IMR-90 (cell line): ENCODE measurements around the gene HOXB9. TPM values are rescaled to one million over a fixed set of nuclear protein-coding genes. Genes with fewer than 3 reads are reported as not detected.

Experiments used
- ATAC-seq: fragments of 200-7000 bp; cut with Tn5 transposase; 2 replicates; pipeline ENCODE4 v1.9.1; 2020; ENCODE audit warnings: low read depth, mild to moderate bottlenecking, moderate library complexity
- BruUV-seq: library from RNA; stranded (reverse); fragments of 400-500 nt; replicated peaks from 2 replicates; lab custom pipeline; 2021; lab: Mats Ljungman, UMichigan
- CTCF ChIA-PET: fragments of 300-600 bp; formaldehyde crosslinking; extraction: SDS; loops from one replicate; lab custom pipeline; 2021; ENCODE audit warnings: antibody characterized with exemption; lab: Yijun Ruan, JAX
- POLR2A ChIA-PET: fragments of 300-600 bp; sonication (Branson Sonifier 250); formaldehyde crosslinking; loops from one replicate; lab custom pipeline; 2022; ENCODE audit warnings: antibody characterized with exemption; ENCODE audit not compliant: unreplicated experiment; lab: Charles Lee
- DNase-seq: peaks from one replicate; pipeline ENCODE4 v3.0.0; 2013
- H2AFZ ChIP-seq: replicated peaks from 2 replicates; pipeline ENCODE3; 2013; ENCODE audit warnings: low read length, mild to moderate bottlenecking; ENCODE audit not compliant: poor library complexity
- H2AK5ac ChIP-seq: 2 replicates; pipeline ENCODE4 v1.6.1; 2013; ENCODE audit warnings: low read depth, low read length, inconsistent platforms
- H2AK9ac ChIP-seq: replicated peaks from 2 replicates; pipeline ENCODE3; 2013; ENCODE audit warnings: mild to moderate bottlenecking, low read depth, low read length, moderate library complexity; ENCODE audit not compliant: poor library complexity
- H2BK120ac ChIP-seq: 2 replicates; pipeline ENCODE4 v1.6.1; 2013; ENCODE audit warnings: low read depth, low read length, inconsistent platforms
- H2BK15ac ChIP-seq: 3 replicates; pipeline ENCODE4 v1.6.1; 2013; ENCODE audit warnings: low read depth, low read length, inconsistent platforms
- H2BK20ac ChIP-seq: 2 replicates; pipeline ENCODE4 v1.6.1; 2013; ENCODE audit warnings: low read depth, mild to moderate bottlenecking, inconsistent platforms, low read length, moderate library complexity
- H2BK5ac ChIP-seq: 2 replicates; pipeline ENCODE4 v1.6.1; 2013; ENCODE audit warnings: mild to moderate bottlenecking, low read depth, low read length, inconsistent platforms; ENCODE audit not compliant: poor library complexity, severe bottlenecking
- H3K14ac ChIP-seq: replicated peaks from 2 replicates; pipeline ENCODE4 v1.6.1; 2013; ENCODE audit warnings: low read depth, low read length, inconsistent platforms
- H3K18ac ChIP-seq: 2 replicates; pipeline ENCODE4 v1.6.1; 2013; ENCODE audit warnings: low read depth, low read length, control low read depth
- H3K23ac ChIP-seq: 2 replicates; pipeline ENCODE4 v1.6.1; 2013; ENCODE audit warnings: low read depth, low read length, inconsistent platforms
- H3K27ac ChIP-seq: 2 replicates; pipeline ENCODE4 v1.5.1; 2013; ENCODE audit warnings: mild to moderate bottlenecking, control low read depth, low read length; ENCODE audit not compliant: insufficient read depth
- H3K27me3 ChIP-seq: 2 replicates; pipeline ENCODE4 v1.6.1; 2013; ENCODE audit warnings: low read length; ENCODE audit not compliant: control insufficient read depth, insufficient read depth
- H3K36me3 ChIP-seq: 2 replicates; pipeline ENCODE4 v1.6.1; 2013; ENCODE audit warnings: low read length, mixed read lengths; ENCODE audit not compliant: control insufficient read depth, insufficient read depth
- H3K4ac ChIP-seq: 2 replicates; pipeline ENCODE4 v1.6.1; 2013; ENCODE audit warnings: low read depth, low read length, inconsistent platforms
- H3K4me1 ChIP-seq: 2 replicates; pipeline ENCODE4 v1.6.1; 2013; ENCODE audit warnings: low read length, mixed read lengths; ENCODE audit not compliant: control insufficient read depth, insufficient read depth
- H3K4me2 ChIP-seq: 2 replicates; pipeline ENCODE4 v1.6.1; 2013; ENCODE audit warnings: low read depth, mild to moderate bottlenecking, control low read depth, low read length, moderate library complexity
- H3K4me3 ChIP-seq: 2 replicates; pipeline ENCODE4 v1.5.1; 2013; ENCODE audit warnings: low read depth, mild to moderate bottlenecking, control low read depth, low read length, moderate library complexity; ENCODE audit not compliant: insufficient read depth
- H3K56ac ChIP-seq: 2 replicates; pipeline ENCODE4 v1.6.1; 2013; ENCODE audit warnings: low read length, inconsistent platforms; ENCODE audit not compliant: insufficient read depth; ENCODE audit errors: extremely low read depth
- H3K79me1 ChIP-seq, 2 experiments: 2 replicates each; pipeline ENCODE4 v1.6.1; 2013; ENCODE audit warnings: low read length in 2 of 2, inconsistent platforms in 1 of 2, low read depth in 1 of 2
- H3K9ac ChIP-seq: 2 replicates; pipeline ENCODE4 v1.6.1; 2013; ENCODE audit warnings: low read depth, low read length, control low read depth
- H3K9me1 ChIP-seq: 2 replicates; pipeline ENCODE4 v1.6.1; 2013; ENCODE audit warnings: low read length, inconsistent platforms; ENCODE audit not compliant: insufficient read depth
- H3K9me3 ChIP-seq: 2 replicates; pipeline ENCODE4 v1.6.1; 2013; ENCODE audit warnings: low read length; ENCODE audit not compliant: control insufficient read depth, insufficient read depth
- H4K20me1 ChIP-seq: 2 replicates; pipeline ENCODE4 v1.6.1; 2013; ENCODE audit warnings: low read length, inconsistent platforms; ENCODE audit not compliant: insufficient read depth
- H4K5ac ChIP-seq: 2 replicates; pipeline ENCODE4 v1.6.1; 2013; ENCODE audit warnings: mild to moderate bottlenecking, low read depth, low read length, control low read depth
- H4K8ac ChIP-seq, 2 experiments: 2 replicates each; pipeline ENCODE4 v1.6.1; 2013; ENCODE audit warnings: low read depth in 2 of 2, low read length in 2 of 2, control low read depth in 1 of 2, inconsistent platforms in 1 of 2
- H4K91ac ChIP-seq: 2 replicates; pipeline ENCODE4 v1.6.1; 2013; ENCODE audit warnings: low read depth, low read length, inconsistent platforms; ENCODE audit not compliant: insufficient read depth
- BHLHE40 ChIP-seq: fragments of 150-350 bp; IDR thresholded peaks from 2 replicates; pipeline ENCODE4 v1.6.1; 2016; ENCODE audit warnings: mild to moderate bottlenecking, low read depth, low read length
- CEBPB ChIP-seq: IDR thresholded peaks from 2 replicates; pipeline ENCODE4 v1.6.1; 2012; ENCODE audit warnings: low read depth, low read length, improper control_type of control experiment
- ELK1 ChIP-seq: fragments of 150-350 bp; IDR thresholded peaks from 2 replicates; pipeline ENCODE4 v1.6.1; 2016; ENCODE audit warnings: low read depth, mild to moderate bottlenecking, low read length, moderate library complexity, borderline replicate concordance
- FOS ChIP-seq: fragments of 150-350 bp; IDR thresholded peaks from 2 replicates; pipeline ENCODE4 v1.6.1; 2016; ENCODE audit warnings: low read depth, low read length
- MAFK ChIP-seq: IDR thresholded peaks from 2 replicates; pipeline ENCODE4 v1.6.1; 2012; ENCODE audit warnings: low read depth, low read length, improper control_type of control experiment
- MAZ ChIP-seq: IDR thresholded peaks from 2 replicates; pipeline ENCODE4 v1.6.1; 2012; ENCODE audit warnings: low read depth, mild to moderate bottlenecking, low read length, improper control_type of control experiment, moderate library complexity, borderline replicate concordance
- NFE2L2 ChIP-seq: fragments of 150-350 bp; IDR thresholded peaks from 2 replicates; pipeline ENCODE4 v1.6.1; 2016; ENCODE audit warnings: low read depth, mild to moderate bottlenecking, low read length
- RAD21 ChIP-seq: IDR thresholded peaks from 2 replicates; pipeline ENCODE4 v1.6.1; 2012; ENCODE audit warnings: low read length, improper control_type of control experiment
- RCOR1 ChIP-seq: IDR thresholded peaks from 2 replicates; pipeline ENCODE4 v1.6.1; 2012; ENCODE audit warnings: mild to moderate bottlenecking, low read length, improper control_type of control experiment; ENCODE audit not compliant: insufficient replicate concordance
- RFX5 ChIP-seq: IDR thresholded peaks from 2 replicates; pipeline ENCODE4 v1.8.0; 2012; ENCODE audit warnings: low read depth, mild to moderate bottlenecking, low read length, moderate library complexity
- SMC3 ChIP-seq: fragments of 150-350 bp; IDR thresholded peaks from 2 replicates; pipeline ENCODE4 v1.6.1; 2016; ENCODE audit warnings: low read depth, mild to moderate bottlenecking, antibody characterized with exemption, low read length, moderate library complexity
- USF2 ChIP-seq: fragments of 150-350 bp; IDR thresholded peaks from 2 replicates; pipeline ENCODE4 v1.6.1; 2017; ENCODE audit warnings: mild to moderate bottlenecking, antibody characterized with exemption, low read length, low read depth
- WGBS, 2 experiments: methylation state at CpG; one replicate each; pipeline versions ENCODE4 v1.1.5 to v1.1.7; 2013; ENCODE audit warnings: missing lambda C conversion rate in 2 of 2; ENCODE audit not compliant: insufficient read length in 1 of 2; ENCODE audit errors: extremely low coverage in 2 of 2; 5-methylcytosine and 5-hydroxymethylcytosine counted together
- dilution Hi-C: fragments of 300-500 bp; cut with HindIII; formaldehyde crosslinking; loops from one replicate; pipeline ENCODE4 v1.14.3; 2018; ENCODE audit warnings: low sequenced_read_pairs; ENCODE audit not compliant: unreplicated experiment
- in situ Hi-C: fragments of 300-500 bp; cut with MboI; formaldehyde crosslinking; loops from 3 replicates; pipeline ENCODE4 v1.14.3; 2019; ENCODE audit warnings: low sequenced_read_pairs, inconsistent platforms, mixed read lengths
- intact Hi-C: fragments of 100-400 bp; cut with micrococcal nuclease; formaldehyde crosslinking; loops from 2 replicates; pipeline ENCODE4 v1.10.0; 2022
- polyA plus RNA-seq, 3 experiments: library from polyadenylated mRNA; depleted of rRNA; stranded (reverse); fragments of >200 nt; gene quantifications; 2 replicates each; pipeline ENCODE4 v1.2.3, GENCODE V29; 2012; ENCODE audit warnings: low replicate concordance in 1 of 3
- total RNA-seq: library from RNA; depleted of rRNA; stranded (reverse); fragments of >200 nt; gene quantifications from 2 replicates; pipeline ENCODE4 v1.2.3, GENCODE V29; 2012
- TF ChIP-seq, protein P1 (sequence below): conservative IDR thresholded peaks from 2 replicates; pipeline ENCODE4 v1.5.1; 2012; ENCODE audit warnings: mild to moderate bottlenecking, low read depth, low read length, improper control_type of control experiment

HOXB9 gene
- total and polyA plus RNA-seq, 2 of the 4 experiments (the other 2 are of a cell fraction), result 0.05 TPM; not detected in 1

DNA sequence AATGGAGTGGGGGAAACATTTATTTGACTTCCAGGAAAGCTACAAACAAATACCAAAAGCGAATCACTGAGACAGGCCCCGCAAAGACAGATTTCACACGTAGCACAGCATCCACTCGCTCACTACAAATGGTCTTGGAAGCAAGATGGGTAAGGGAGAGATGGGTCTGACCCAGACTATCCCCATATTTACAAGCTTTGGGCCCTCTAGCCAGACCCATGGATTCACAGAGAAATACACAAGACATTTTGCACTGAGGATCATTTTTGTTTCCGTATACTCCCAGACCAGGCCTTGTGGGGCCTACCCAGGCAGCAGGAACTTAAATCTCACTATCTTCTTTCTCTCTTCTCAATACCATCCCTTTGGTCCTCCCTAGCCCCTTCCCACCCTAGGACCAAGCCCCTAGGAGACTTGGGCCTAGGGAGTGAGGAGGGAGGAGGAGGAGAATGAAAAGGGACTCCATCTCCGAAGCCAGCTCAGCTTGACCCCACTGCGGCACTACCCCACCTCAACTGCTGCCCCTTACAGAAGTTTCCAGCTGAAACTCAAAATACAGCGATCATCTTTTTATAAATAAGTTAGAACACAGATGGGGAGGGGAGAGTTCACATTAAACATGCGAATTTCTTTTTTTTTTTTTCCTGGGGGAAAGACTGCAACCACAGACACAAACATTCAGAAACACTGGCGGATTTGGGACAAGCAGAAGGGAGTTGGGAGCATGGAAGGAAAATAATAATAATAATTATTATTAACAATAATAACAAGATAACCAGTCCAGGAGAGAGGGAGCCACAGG, 34.7 kb downstream of the HOXB9 start:
- H2BK5ac ChIP-seq, result peak overlapping the region; percentile 99
- peak overlapping the region; percentile 86 for H2AK9ac ChIP-seq
- H3K27me3 ChIP-seq, result no peaks in the 10 kb centered on the region
- intact Hi-C loops, result loop anchor here (2.0 kb wide), 1 partner anchor 21 kb away; no protein-coding TSS in a partner anchor
- H3K4me2 ChIP-seq, result peak overlapping the region; percentile 98
- H3K36me3 ChIP-seq, result peaks cover 19% of the 10 kb centered on the region; the same call in 1 of the 2 replicates
- H4K20me1 ChIP-seq, result peaks cover 2% of the 10 kb centered on the region; the same call in 1 of the 2 replicates
- DNase-seq, result peak; percentile 23
- H4K91ac ChIP-seq, result peak overlapping the region; percentile 99
- ATAC-seq, result no peak
- H3K23ac ChIP-seq, result peak overlapping the region; percentile 100
- ChIA-PET CTCF (interaction anchor here (0.6 to 1.0 kb wide), 2 partner anchors 21 to 45 kb away, joined by 4 to 5 read pairs; no protein-coding TSS in a partner anchor), POLR2A (interaction anchor here (0.5 to 3.1 kb wide), 7 partner anchors 9 to 205 kb away, joined by 3 to 14 read pairs (median 4); no protein-coding TSS in a partner anchor)
- in situ Hi-C loops, result loop anchor here (10.0 kb wide), 1 partner anchor 567 kb away; no protein-coding TSS in a partner anchor
- peak overlapping the region; percentile 100 for H3K9ac ChIP-seq
- dilution Hi-C loops, result no loop called here
- H2AK5ac ChIP-seq, result peak overlapping the region; percentile 98
- peak overlapping the region; percentile 96 for H3K18ac ChIP-seq
- H3K14ac ChIP-seq, result peak overlapping the region; percentile 99
- peak overlapping the region; percentile 91 for H3K4me3 ChIP-seq
- H2BK20ac ChIP-seq, result peak overlapping the region; percentile 71
- H3K4me1 ChIP-seq, result peaks cover 9% of the 10 kb centered on the region
- peak overlapping the region; percentile 99 for H3K27ac ChIP-seq
- H2AFZ ChIP-seq, result peak overlapping the region; percentile 37
- peak overlapping the region; percentile 89 for H4K5ac ChIP-seq
- H3K56ac ChIP-seq, result peak overlapping the region; percentile 100
- peak overlapping the region; percentile 95 for H2BK15ac ChIP-seq
- BruUV-seq, result no TSS peak
- no peaks in the 10 kb centered on the region for H3K9me1 ChIP-seq
- 0% methylated on average over 1 of the region's 10 CpGs; no CpG with 5 or more reads in 1 of the 2 experiments for WGBS, 2 experiments
- peak overlapping the region; percentile 96 to 99 for H4K8ac ChIP-seq
- no peaks in the 10 kb centered on the region for H3K79me1 ChIP-seq
- H2BK120ac ChIP-seq, result peak overlapping the region; percentile 97
- H3K9me3 ChIP-seq, result no peaks in the 10 kb centered on the region
- peak overlapping the region; percentile 99 for H3K4ac ChIP-seq
- TF ChIP-seq MAZ (no peak), RAD21 (no peak), RCOR1 (no peak), CEBPB (no peak), FOS (no peak), MAFK (no peak), USF2 (no peak), ELK1 (no peak), RFX5 (no peak), SMC3 (no peak), NFE2L2 (no peak), BHLHE40 (no peak)
- TF ChIP-seq, protein P1, sequence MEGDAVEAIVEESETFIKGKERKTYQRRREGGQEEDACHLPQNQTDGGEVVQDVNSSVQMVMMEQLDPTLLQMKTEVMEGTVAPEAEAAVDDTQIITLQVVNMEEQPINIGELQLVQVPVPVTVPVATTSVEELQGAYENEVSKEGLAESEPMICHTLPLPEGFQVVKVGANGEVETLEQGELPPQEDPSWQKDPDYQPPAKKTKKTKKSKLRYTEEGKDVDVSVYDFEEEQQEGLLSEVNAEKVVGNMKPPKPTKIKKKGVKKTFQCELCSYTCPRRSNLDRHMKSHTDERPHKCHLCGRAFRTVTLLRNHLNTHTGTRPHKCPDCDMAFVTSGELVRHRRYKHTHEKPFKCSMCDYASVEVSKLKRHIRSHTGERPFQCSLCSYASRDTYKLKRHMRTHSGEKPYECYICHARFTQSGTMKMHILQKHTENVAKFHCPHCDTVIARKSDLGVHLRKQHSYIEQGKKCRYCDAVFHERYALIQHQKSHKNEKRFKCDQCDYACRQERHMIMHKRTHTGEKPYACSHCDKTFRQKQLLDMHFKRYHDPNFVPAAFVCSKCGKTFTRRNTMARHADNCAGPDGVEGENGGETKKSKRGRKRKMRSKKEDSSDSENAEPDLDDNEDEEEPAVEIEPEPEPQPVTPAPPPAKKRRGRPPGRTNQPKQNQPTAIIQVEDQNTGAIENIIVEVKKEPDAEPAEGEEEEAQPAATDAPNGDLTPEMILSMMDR, result no peak
